Stimulated activated CD4-positive, alpha-beta T cell treated with anti-CD3 and anti-CD28 coated beads, Interleukin-2, amount 100 ng/mL, for 4 hours (primary cell): Measurements from ENCODE around the gene SYT1.

Experiments
- DNase-seq: peaks from one replicate; pipeline ENCODE4 v3.0.0-alpha.2; 2020; ENCODE audit warnings: low read depth

SYT1 gene

GRCh38 chr12:78891646-78892353 lies 27.2 kb downstream of the SYT1 start:
- no peak for DNase-seq

- DNase-seq: no peak
These were observed 33.8 kb downstream of the SYT1 start for GRCh38 chr12:78898416-78898815.

- no peak for DNase-seq
These were observed 50.3 kb downstream of the SYT1 start for GRCh38 chr12:78914859-78915331.

- DNase-seq: no peak
These were observed 52.4 kb downstream of the SYT1 start for GRCh38 chr12:78916845-78917480.

GRCh38 chr12:78917513-78917912 lies 52.9 kb downstream of the SYT1 start:
- DNase-seq: no peak

GRCh38 chr12:78918268-78918667 lies 53.7 kb downstream of the SYT1 start:
- no peak for DNase-seq

GRCh38 chr12:78928200-78929074 lies 63.9 kb downstream of the SYT1 start:
- no peak for DNase-seq

- no peak for DNase-seq
These were observed 64.5 kb downstream of the SYT1 start for GRCh38 chr12:78929075-78929418.

- DNase-seq: no peak
These were observed 67.0 kb downstream of the SYT1 start for GRCh38 chr12:78931466-78931990.

- DNase-seq: no peak
These were observed 68.4 kb downstream of the SYT1 start for GRCh38 chr12:78933014-78933413.

GRCh38 chr12:78938341-78939084 lies 73.9 kb downstream of the SYT1 start:
- DNase-seq: no peak

GRCh38 chr12:78949532-78949931 lies 85.0 kb downstream of the SYT1 start:
- no peak for DNase-seq

- no peak for DNase-seq
These were observed 87.4 kb downstream of the SYT1 start for GRCh38 chr12:78951803-78952551.

GRCh38 chr12:78952552-78952929 lies 88.0 kb downstream of the SYT1 start:
- DNase-seq: no peak

GRCh38 chr12:78958941-78959340 lies 94.4 kb downstream of the SYT1 start:
- DNase-seq: no peak

- DNase-seq: no peak
These were observed 95.0 kb downstream of the SYT1 start for GRCh38 chr12:78959556-78959955.

GRCh38 chr12:78961171-78961570 lies 96.6 kb downstream of the SYT1 start:
- no peak for DNase-seq

- no peak for DNase-seq
These were observed 99.1 kb downstream of the SYT1 start for GRCh38 chr12:78963439-78964227.

- DNase-seq: no peak
These were observed 99.9 kb downstream of the SYT1 start for GRCh38 chr12:78964521-78964920.

GRCh38 chr12:78966062-78966461 lies 101.5 kb downstream of the SYT1 start:
- no peak for DNase-seq
